Spleen (tissue), 11 donors: Measurements from ENCODE around the gene SDK1. TPM values are rescaled to one million over a fixed set of nuclear protein-coding genes. Genes with fewer than 3 reads are reported as not detected.
A peak's percentile ranks its signal among the peaks of the same experiment; 100 is the strongest.

Source experiments
- DNase-seq: peaks from one replicate; pipeline ENCODE4 v3.0.0-alpha.2; 2020
- H3K27ac ChIP-seq, 8 donors: fragments of 200-600 bp; sonication (generic) in 7 of 8; 1 replicate in 4 of 8; 2 replicates in 4 of 8; pipeline versions ENCODE4 v1.5.0 to v1.8.0; 2016 to 2021; ENCODE audit warnings: inconsistent platforms in 4 of 8, mild to moderate bottlenecking in 4 of 8, moderate library complexity in 1 of 8
- H3K27me3 ChIP-seq, 7 donors: fragments of 200-600 bp; sonication (generic) in 6 of 7; replicated peaks in 1 of 7; 1 replicate in 4 of 7; 2 replicates in 3 of 7; pipeline versions ENCODE4 v1.5.0 to v1.8.0; 2016 to 2021; ENCODE audit warnings: inconsistent platforms in 3 of 7, mild to moderate bottlenecking in 1 of 7
- H3K36me3 ChIP-seq, 6 donors: fragments of 200-600 bp; sonication (generic) in 5 of 6; 1 replicate in 4 of 6; 2 replicates in 2 of 6; pipeline versions ENCODE4 v1.5.0 to v1.8.0; 2016 to 2021; ENCODE audit warnings: inconsistent platforms in 2 of 6
- H3K4me1 ChIP-seq, 6 donors: fragments of 200-600 bp; sonication (generic) in 5 of 6; 1 replicate in 3 of 6; 2 replicates in 3 of 6; pipeline versions ENCODE4 v1.5.0 to v1.8.0; 2016 to 2021; ENCODE audit warnings: inconsistent platforms in 3 of 6
- H3K4me3 ChIP-seq, 8 donors: fragments of 200-600 bp; sonication (generic) in 7 of 8; 1 replicate in 4 of 8; 2 replicates in 4 of 8; pipeline versions ENCODE4 v1.5.0 to v1.8.0; 2016 to 2021; ENCODE audit warnings: inconsistent platforms in 4 of 8, mild to moderate bottlenecking in 4 of 8, moderate library complexity in 2 of 8
- H3K9me3 ChIP-seq, 8 donors: fragments of 200-600 bp; sonication (generic) in 7 of 8; 1 replicate in 4 of 8; 2 replicates in 4 of 8; pipeline versions ENCODE4 v1.5.0 to v1.8.0; 2016 to 2021; ENCODE audit warnings: inconsistent platforms in 4 of 8
- CTCF ChIP-seq, 11 experiments: fragments of 200-600 bp in 7 of 11; fragments of 450-650 bp in 4 of 11; sonication (generic) in 4 of 11; IDR thresholded peaks in 8 of 11; conservative IDR thresholded peaks in 3 of 11; 1 replicate in 7 of 11; 2 replicates in 4 of 11; pipeline versions ENCODE4 v1.4.0 to v1.8.0; 2016 to 2021; ENCODE audit warnings: antibody characterized with exemption in 11 of 11, inconsistent platforms in 4 of 11, mild to moderate bottlenecking in 1 of 11
- POLR2A ChIP-seq, 3 donors: fragments of 450-650 bp; IDR thresholded peaks; one replicate each; pipeline ENCODE4 v1.5.1; 2017; ENCODE audit warnings: antibody characterized with exemption in 3 of 3, mild to moderate bottlenecking in 1 of 3
- POLR2AphosphoS5 ChIP-seq, 3 donors: sonication (generic); formaldehyde crosslinking; IDR thresholded peaks; one replicate each; pipeline ENCODE4 v1.5.1; 2017; ENCODE audit warnings: antibody characterized with exemption in 3 of 3
- WGBS, 5 donors: extraction: QIAGEN DNeasy Blood & Tissue Kit in 3 of 5; methylation state at CpG; one replicate each; pipeline versions ENCODE4 v1.1.5 to v1.1.7; 2013 to 2018; 5-methylcytosine and 5-hydroxymethylcytosine counted together
- intact Hi-C: fragments of 100-400 bp; cut with DNase I; formaldehyde crosslinking; loops from one replicate; pipeline ENCODE4 v1.15.0; 2023; ENCODE audit warnings: low total_unique reads
- polyA plus RNA-seq, 3 donors: library from polyadenylated mRNA; stranded (reverse); fragments of 200-250 nt; gene quantifications; one replicate each; pipeline ENCODE4 v1.2.1, GENCODE V29; 2013
- total RNA-seq, 7 donors: library from RNA; depleted of rRNA in 3 of 7; stranded (reverse); fragments of >200 nt in 3 of 7; fragmentation: NEBNext Ultra II Directional in 4 of 7; extraction: Animal tissue kit (Norgen Biotek cat#: 25700) in 4 of 7; gene quantifications; one replicate each; pipeline versions ENCODE4 v1.1.0 to v1.2.1, GENCODE V29; 2016 to 2021
- donor health status: healthy with polysubstance abuse.
- donor health status: DM: no; HTN: no; CAD: no; lungs with moderate emphysema.
- donor health status: DM: no; HTN: no; CAD: no.
- donor health status: Bipolar disorder and iron deficiency.
- donor health status: healthy.
- donor health status: DM: no; HTN: no; CAD: no.
- donor health status: DM: yes; HTN: yes; CAD: no.

SDK1 gene
- total and polyA plus RNA-seq, 10 donors, result 3.2 to 54.1 (median 35.1) TPM

GRCh38 chr7:4033996-4034395 lies 732.9 kb downstream of the SDK1 start:
- Histone ChIP-seq H3K36me3 (no peaks in the 10 kb centered on the region), H3K27ac (no peak overlapping the region), H3K9me3 (no peaks in the 10 kb centered on the region), H3K4me1 (no peaks in the 10 kb centered on the region), H3K4me3 (no peak overlapping the region), H3K27me3 (no peaks in the 10 kb centered on the region)
- 73 to 82% (median 79%) methylated on average over 12 of the region's 12 CpGs for WGBS, 5 donors
- TF ChIP-seq CTCF (IDR thresholded peaks at IDR 0.05 in 8 of 11, conservative IDR thresholded peaks at IDR 0.05 in 3 of 11) (no peak), POLR2AphosphoS5 (IDR thresholded peaks at IDR 0.05) (peak in 1 of 3 donors; percentile 41), POLR2A (IDR thresholded peaks at IDR 0.05) (no peak)
- DNase-seq, result no peak
- intact Hi-C loops, result no loop called here

- H3K9me3 ChIP-seq, result no peaks in the 10 kb centered on the region
- no peaks in the 10 kb centered on the region for H3K4me1 ChIP-seq
- H3K27me3 ChIP-seq, result no peaks in the 10 kb centered on the region
- WGBS, 5 donors, result 89 to 95% (median 95%) methylated on average over 4 of the region's 4 CpGs
- no peak overlapping the region for H3K27ac ChIP-seq
- no peak for DNase-seq
- TF ChIP-seq POLR2A (IDR thresholded peaks at IDR 0.05) (no peak), CTCF (IDR thresholded peaks at IDR 0.05 in 8 of 11, conservative IDR thresholded peaks at IDR 0.05 in 3 of 11) (no peak), POLR2AphosphoS5 (IDR thresholded peaks at IDR 0.05) (no peak)
- intact Hi-C loops, result no loop called here
- no peaks in the 10 kb centered on the region for H3K36me3 ChIP-seq
- no peak overlapping the region for H3K4me3 ChIP-seq
Measured at GRCh38 chr7:4037308-4037707, 736.3 kb downstream of the SDK1 start.

DNA sequence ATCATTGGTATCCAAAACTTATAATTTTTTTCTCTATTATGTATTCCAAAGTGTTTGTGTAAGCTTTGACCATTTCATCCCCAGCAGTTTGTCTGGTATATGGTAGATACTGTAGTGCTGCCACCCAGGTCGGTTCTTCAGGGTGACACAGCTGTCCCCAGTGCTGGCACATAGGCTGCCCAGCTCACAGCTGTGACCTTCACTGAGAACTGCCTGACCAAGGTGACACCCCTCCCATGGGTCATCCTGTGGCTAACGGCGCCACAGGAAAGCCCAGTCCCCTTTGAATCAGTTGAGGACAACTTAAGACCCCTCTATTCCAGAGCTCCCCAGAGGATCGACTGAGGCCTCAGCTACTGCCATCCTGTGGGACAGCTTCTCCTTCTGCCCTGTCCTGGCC lies 736.8 kb downstream of the SDK1 start:
- Histone ChIP-seq H3K4me1 (no peaks in the 10 kb centered on the region), H3K9me3 (no peaks in the 10 kb centered on the region), H3K27ac (no peak overlapping the region), H3K4me3 (no peak overlapping the region), H3K36me3 (no peaks in the 10 kb centered on the region), H3K27me3 (no peaks in the 10 kb centered on the region)
- intact Hi-C loops, result no loop called here
- TF ChIP-seq POLR2A (IDR thresholded peaks at IDR 0.05), result no peak
- no peak for TF ChIP-seq POLR2AphosphoS5 (IDR thresholded peaks at IDR 0.05)
- no peak for TF ChIP-seq CTCF (IDR thresholded peaks at IDR 0.05 in 8 of 11, conservative IDR thresholded peaks at IDR 0.05 in 3 of 11)
- 59 to 82% (median 76%) methylated on average over 2 to 4 of the region's 4 CpGs for WGBS, 5 donors
- no peak for DNase-seq

GRCh38 chr7:4040109-4040928 lies 739.3 kb downstream of the SDK1 start:
- H3K27me3 ChIP-seq, result no peaks in the 10 kb centered on the region
- no peak for DNase-seq
- WGBS, 5 donors, result 85 to 89% (median 88%) methylated on average over 20 of the region's 20 CpGs
- H3K4me1 ChIP-seq, result no peaks in the 10 kb centered on the region
- H3K27ac ChIP-seq, result no peak overlapping the region
- intact Hi-C loops, result no loop called here
- no peaks in the 10 kb centered on the region for H3K9me3 ChIP-seq
- no peak overlapping the region for H3K4me3 ChIP-seq
- no peak for TF ChIP-seq CTCF (IDR thresholded peaks at IDR 0.05 in 8 of 11, conservative IDR thresholded peaks at IDR 0.05 in 3 of 11)
- TF ChIP-seq POLR2AphosphoS5 (IDR thresholded peaks at IDR 0.05), result no peak
- H3K36me3 ChIP-seq, result no peaks in the 10 kb centered on the region
